GM19328 (cell line): ENCODE data around the gene EPS8L1.
"Not testable (repeated sequence)": the region's sequence is repeated elsewhere in the genome, so short reads cannot be mapped to it uniquely, and the experiment has no call there.

ENCODE experiments used
- ATAC-seq: cut with Tn5 transposase; IDR thresholded peaks from one replicate; pipeline ENCODE4 v1.9.1; 2021; ENCODE audit warnings: mild to moderate bottlenecking, moderate library complexity; ENCODE audit not compliant: unreplicated experiment

Gene EPS8L1

GRCh38 chr19:55075371-55075998, at the start of gene EPS8L1:
Gene EPS8L1 (plus strand): TSS chr19:55075869. CDS start chr19:55076445, 576 bp downstream.
- no peak for ATAC-seq

DNA sequence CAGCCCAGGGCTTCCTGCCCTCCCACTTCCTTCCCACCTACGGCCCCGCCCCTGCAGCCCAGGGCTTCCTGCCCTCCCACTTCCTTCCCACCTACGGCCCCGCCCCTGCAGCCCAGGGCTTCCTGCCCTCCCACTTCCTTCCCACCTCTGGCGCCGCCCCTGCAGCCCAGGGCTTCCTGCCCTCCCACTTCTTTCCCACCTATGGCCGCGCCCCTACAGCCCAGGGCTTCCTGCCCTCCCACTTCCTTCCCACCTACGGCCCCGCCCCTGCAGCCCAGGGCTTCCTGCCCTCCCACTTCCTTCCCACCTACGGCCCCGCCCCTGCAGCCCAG, 48.6 kb upstream of the EPS8L1 start:
- not testable (repeated sequence) for ATAC-seq

GRCh38 chr19:55027472-55028337, 48.0 kb upstream of the EPS8L1 start:
- ATAC-seq, result no peak

GRCh38 chr19:55028757-55029156, 46.9 kb upstream of the EPS8L1 start:
- ATAC-seq, result no peak

- ATAC-seq, result no peak
Observed at GRCh38 chr19:55031178-55031577, 44.5 kb upstream of the EPS8L1 start.

DNA sequence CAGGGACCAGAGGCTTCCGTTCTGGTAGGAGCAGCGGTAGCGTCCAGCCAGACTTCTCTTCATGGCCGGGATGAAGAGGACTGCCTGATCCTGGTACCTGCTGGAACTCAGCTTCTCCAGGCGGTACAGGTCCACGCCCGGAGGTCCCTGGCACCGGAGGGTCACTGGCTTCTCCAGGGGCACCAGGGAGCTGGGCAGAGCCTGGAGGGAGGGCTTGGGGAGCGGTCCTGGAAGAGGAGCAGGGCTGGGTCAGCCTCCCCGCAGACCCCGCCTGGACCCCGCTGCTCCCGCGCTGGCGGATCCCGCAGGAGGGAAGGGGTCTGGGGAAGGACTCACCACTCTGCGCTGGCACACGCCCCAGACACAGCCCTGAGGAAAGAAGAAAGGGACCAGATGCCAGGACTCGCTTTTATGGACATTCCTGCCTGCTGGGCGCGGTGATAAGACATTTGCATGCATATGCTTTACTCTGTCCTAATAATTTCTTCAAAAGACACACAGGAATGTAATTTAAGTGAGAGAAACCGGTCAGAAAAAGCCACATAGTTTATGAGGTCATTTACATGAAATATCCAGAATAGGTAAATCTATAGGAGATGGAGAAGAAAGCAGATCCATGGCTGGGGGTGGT, 43.4 kb upstream of the EPS8L1 start:
- ATAC-seq, result no peak

GRCh38 chr19:55032976-55033643, 42.6 kb upstream of the EPS8L1 start:
- not testable (repeated sequence) for ATAC-seq

GRCh38 chr19:55034751-55035150, 40.9 kb upstream of the EPS8L1 start:
- ATAC-seq, result no peak

GRCh38 chr19:55036058-55036457, 39.6 kb upstream of the EPS8L1 start:
- ATAC-seq, result no peak

DNA sequence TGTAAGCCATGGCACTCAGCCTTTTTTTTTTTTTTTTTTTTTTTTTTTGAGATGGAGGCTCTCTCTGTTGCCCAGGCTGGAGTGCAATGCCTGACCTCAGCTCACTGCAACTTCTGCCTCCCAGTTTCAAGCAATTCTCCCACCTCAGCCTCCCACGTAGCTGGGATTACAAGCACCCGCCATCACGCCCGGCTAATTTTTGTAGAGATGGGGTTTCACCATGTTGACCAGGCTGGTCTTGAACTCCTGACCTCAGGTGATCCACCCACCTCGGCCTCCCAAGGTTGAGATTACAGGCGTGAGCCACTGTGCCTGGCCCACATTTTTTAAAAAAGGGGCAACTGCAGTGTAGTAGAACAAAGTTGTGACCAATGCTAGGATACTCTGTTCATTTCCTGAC, 38.1 kb upstream of the EPS8L1 start:
- not testable (repeated sequence) for ATAC-seq

DNA sequence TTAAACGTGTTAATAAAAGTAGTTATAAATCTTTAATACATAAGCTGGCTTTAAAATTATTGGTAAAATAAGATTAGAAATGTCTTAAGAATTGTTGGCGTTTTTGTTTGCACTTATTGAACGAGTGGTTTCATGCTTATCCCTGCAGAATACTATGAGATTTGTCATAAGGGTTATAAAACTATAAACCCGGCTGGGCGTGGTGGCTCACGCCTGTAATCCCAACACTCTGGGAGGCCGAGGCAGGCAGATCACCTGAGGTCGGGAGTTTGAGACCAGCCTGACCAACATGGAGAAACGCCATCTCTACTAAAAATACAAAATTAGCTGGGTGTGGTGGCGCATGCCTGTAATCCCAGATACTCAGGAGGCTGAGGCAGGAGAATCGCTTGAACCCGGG, 35.0 kb upstream of the EPS8L1 start:
- not testable (repeated sequence) for ATAC-seq

- ATAC-seq, result no peak
Observed at GRCh38 chr19:55041244-55041626, 34.4 kb upstream of the EPS8L1 start.

DNA sequence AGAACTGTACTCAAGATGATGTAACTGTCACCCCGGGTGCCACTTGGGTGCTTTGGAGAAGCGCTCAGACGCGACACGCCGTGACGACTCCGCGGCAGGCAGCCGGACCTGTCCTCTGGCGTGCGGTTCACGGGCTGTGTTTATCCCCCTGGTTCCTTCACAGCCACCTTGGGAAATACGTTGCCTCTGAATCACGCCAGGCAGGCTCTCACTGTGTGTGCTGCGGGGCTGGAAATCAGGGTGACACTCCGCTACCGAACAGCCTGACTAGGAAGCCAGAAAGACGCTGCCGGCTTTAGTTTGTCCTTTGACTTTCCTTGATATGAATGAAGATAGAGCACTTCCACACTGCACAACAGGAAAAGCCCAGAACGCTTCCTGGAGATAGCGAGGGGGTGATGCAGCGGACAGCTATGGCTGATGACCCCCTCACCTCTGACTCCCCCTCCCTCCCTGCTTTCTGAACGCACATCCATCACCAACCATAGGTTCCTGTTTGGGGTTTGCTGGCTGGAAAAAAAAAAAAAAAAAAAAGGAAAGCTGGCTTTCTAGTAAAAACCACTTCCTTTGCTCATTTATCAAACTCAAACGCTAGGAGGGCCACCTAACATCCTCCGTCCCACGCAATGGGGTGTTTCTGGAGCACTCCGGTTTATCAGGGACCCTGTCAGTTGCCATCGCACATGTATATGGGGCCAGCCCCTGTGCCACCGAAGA, 33.9 kb upstream of the EPS8L1 start:
- ATAC-seq, result no peak

DNA sequence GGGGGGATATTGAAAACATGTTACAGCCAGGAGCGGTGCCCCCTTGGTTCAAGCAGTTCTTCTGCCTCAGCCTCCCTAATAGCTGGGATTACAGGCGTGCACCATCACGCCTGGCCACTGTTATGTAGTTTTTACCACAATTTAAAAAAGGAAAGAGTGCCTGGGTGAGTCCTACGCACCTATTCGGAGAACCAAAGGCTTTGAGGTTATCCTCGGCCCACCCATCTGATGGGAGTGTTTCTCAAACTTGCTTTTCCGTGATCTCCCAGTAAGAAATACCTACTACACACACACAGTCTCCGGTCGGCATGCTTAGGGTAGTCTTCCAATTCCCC, 33.4 kb upstream of the EPS8L1 start:
- no peak for ATAC-seq

- no peak for ATAC-seq
Observed at GRCh38 chr19:55042688-55043087, 33.0 kb upstream of the EPS8L1 start.

- no peak for ATAC-seq
Observed at GRCh38 chr19:55044286-55044685, 31.4 kb upstream of the EPS8L1 start.

- ATAC-seq, result no peak
Observed at GRCh38 chr19:55044771-55045716, 30.6 kb upstream of the EPS8L1 start.

DNA sequence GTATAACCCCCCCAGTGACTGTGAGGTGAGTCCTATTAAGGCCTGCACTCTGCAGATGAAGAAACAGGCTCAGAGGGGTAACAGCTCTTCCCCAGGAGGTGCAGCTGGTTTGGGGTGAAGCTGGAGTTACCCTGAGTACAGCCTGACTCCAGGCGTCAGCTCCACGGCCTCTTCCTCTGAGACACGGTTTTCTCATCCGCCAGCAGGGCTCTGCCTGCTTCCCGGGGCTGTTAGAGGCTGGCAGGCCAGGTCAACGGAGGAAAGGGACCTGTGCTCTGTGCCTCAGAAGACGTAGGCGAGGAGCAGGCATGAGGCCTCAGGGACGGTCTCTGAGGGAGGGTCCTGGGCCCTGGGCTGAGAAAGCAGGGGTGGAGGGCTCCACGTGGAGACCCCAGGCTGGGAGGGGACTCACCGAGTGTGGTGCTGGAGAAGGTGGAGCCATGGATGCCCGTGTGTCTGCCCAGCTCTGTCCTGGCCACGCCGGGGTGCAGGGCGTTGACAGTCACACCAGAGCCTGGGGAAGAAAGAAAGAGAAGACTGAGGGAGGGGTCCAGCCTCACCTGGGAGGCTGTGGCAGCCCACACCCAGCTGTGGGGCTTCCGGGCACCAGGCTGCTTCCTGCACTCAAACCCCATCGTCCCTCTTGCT, 28.6 kb upstream of the EPS8L1 start:
- ATAC-seq, result no peak

- ATAC-seq, result no peak
Observed at GRCh38 chr19:55047951-55048350, 27.7 kb upstream of the EPS8L1 start.
